Measurements from ENCODE around the gene BTNL9.
"Not testable (repeated sequence)": the region's sequence is repeated elsewhere in the genome, so short reads cannot be mapped to it uniquely, and the experiment has no call there.

Gene BTNL9

DNA sequence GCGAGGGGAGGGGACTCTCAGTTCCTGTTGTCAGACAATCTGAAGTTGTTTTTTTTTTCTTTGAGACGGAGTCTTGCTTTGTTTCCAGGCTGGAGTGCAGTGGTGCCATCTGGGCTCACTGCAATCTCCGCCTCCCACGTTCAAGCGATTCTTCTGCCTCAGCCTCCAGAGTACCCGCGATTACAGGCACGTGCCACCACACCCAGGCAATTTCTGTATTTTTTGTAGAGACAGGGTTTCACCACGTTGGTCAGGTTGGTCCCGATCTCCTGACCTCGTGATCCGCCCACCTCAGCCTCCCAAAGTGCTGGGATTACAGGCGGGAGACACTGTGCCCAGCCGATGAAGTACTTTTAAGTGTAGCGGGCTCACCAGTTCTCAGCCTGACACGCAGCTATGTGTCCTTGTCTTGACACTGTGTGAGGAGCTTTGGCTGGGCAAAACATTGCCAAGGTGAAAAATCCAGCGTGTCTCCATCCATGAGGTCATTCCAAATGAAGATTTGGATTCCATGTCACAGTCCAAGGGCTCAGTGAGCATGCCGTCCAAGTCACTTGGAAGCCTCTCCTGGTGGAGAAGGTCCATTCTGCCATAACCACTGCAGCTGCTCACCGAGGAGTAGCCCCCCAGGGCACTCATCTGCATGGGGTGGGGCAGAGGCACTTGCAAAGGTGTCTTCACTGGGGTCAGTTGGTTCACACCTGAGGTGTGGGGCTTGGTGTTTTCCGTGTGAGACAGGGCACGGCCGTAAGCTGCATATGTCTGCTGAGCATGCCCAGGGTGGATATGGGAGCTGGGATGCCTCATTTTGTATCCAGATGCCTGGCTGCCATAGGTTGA lies 58.9 kb downstream of the BTNL9 start:
- no peaks in the 10 kb centered on the region for H4K20me1 ChIP-seq (ENCODE audit: control insufficient read depth, insufficient read depth, low read depth, low read length)
- no peaks in the 10 kb centered on the region for H3K9me2 ChIP-seq (replicated peaks; ENCODE audit: control insufficient read depth, low read length)
- no peaks in the 10 kb centered on the region for H3K36me3 ChIP-seq (ENCODE audit: control insufficient read depth, low read length)
- H3K4me3 ChIP-seq (ENCODE audit: low read length): no peak overlapping the region
- TF ChIP-seq, protein P1, sequence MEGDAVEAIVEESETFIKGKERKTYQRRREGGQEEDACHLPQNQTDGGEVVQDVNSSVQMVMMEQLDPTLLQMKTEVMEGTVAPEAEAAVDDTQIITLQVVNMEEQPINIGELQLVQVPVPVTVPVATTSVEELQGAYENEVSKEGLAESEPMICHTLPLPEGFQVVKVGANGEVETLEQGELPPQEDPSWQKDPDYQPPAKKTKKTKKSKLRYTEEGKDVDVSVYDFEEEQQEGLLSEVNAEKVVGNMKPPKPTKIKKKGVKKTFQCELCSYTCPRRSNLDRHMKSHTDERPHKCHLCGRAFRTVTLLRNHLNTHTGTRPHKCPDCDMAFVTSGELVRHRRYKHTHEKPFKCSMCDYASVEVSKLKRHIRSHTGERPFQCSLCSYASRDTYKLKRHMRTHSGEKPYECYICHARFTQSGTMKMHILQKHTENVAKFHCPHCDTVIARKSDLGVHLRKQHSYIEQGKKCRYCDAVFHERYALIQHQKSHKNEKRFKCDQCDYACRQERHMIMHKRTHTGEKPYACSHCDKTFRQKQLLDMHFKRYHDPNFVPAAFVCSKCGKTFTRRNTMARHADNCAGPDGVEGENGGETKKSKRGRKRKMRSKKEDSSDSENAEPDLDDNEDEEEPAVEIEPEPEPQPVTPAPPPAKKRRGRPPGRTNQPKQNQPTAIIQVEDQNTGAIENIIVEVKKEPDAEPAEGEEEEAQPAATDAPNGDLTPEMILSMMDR (IDR thresholded peaks at IDR 0.05; ENCODE audit: low read depth, low read length, poor library complexity, severe bottlenecking): no peak
- TF ChIP-seq EZH2phosphoT487 (IDR thresholded peaks at IDR 0.05; ENCODE audit: borderline replicate concordance, low read length): no peak
- H3K27me3 ChIP-seq (ENCODE audit: control insufficient read depth, low read length): peaks cover 12% of the 10 kb centered on the region
- no peaks in the 10 kb centered on the region for H3K4me1 ChIP-seq (ENCODE audit: control insufficient read depth, low read length)
- H3F3A ChIP-seq (ENCODE audit: control insufficient read depth, insufficient read depth): no peaks in the 10 kb centered on the region
- H3K79me2 ChIP-seq (ENCODE audit: control insufficient read depth, low read length): no peaks in the 10 kb centered on the region
- H3K9me3 ChIP-seq (ENCODE audit: control insufficient read depth, insufficient read depth, low read length): no peaks in the 10 kb centered on the region
- no peak overlapping the region for H3K27ac ChIP-seq (ENCODE audit: low read depth, low read length)
- no peak overlapping the region for H3K4me2 ChIP-seq (ENCODE audit: low read length)

DNA sequence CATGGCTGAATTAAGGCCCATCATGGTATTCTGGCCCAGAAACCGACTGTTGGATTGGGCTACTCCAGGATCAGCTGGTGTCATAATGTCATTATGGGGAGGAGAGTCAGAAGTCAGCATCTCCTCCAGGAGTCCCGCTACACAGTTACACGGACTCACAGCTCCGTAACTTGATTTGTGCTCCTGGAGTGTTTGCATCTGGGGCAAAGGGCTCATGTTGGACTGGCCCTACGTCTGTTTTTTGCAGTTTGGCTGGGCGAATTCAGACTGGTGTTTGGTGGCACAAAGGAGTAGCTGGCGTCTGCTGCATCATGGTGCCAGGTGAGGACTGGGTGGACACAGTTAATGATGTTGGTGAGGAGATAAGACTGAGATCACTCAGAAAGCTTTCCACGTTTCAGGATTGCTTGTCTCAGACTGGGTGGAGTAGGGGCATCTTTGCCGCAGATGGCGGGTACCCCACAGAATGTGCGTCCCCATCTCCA lies 59.6 kb downstream of the BTNL9 start:
- Histone ChIP-seq H3F3A (ENCODE audit: control insufficient read depth, insufficient read depth) (no peaks in the 10 kb centered on the region), H3K79me2 (ENCODE audit: control insufficient read depth, low read length) (no peaks in the 10 kb centered on the region), H4K20me1 (ENCODE audit: control insufficient read depth, insufficient read depth, low read depth, low read length) (no peaks in the 10 kb centered on the region), H3K4me3 (ENCODE audit: low read length) (no peak overlapping the region), H3K27me3 (ENCODE audit: control insufficient read depth, low read length) (peaks cover 12% of the 10 kb centered on the region), H3K27ac (ENCODE audit: low read depth, low read length) (no peak overlapping the region), H3K36me3 (ENCODE audit: control insufficient read depth, low read length) (no peaks in the 10 kb centered on the region), H3K4me1 (ENCODE audit: control insufficient read depth, low read length) (no peaks in the 10 kb centered on the region), H3K9me2 (replicated peaks; ENCODE audit: control insufficient read depth, low read length) (no peaks in the 10 kb centered on the region), H3K4me2 (ENCODE audit: low read length) (no peak overlapping the region), H3K9me3 (ENCODE audit: control insufficient read depth, insufficient read depth, low read length) (no peaks in the 10 kb centered on the region)
- TF ChIP-seq, protein P1 (IDR thresholded peaks at IDR 0.05; ENCODE audit: low read depth, low read length, poor library complexity, severe bottlenecking): no peak
- no peak for TF ChIP-seq EZH2phosphoT487 (IDR thresholded peaks at IDR 0.05; ENCODE audit: borderline replicate concordance, low read length)

DNA sequence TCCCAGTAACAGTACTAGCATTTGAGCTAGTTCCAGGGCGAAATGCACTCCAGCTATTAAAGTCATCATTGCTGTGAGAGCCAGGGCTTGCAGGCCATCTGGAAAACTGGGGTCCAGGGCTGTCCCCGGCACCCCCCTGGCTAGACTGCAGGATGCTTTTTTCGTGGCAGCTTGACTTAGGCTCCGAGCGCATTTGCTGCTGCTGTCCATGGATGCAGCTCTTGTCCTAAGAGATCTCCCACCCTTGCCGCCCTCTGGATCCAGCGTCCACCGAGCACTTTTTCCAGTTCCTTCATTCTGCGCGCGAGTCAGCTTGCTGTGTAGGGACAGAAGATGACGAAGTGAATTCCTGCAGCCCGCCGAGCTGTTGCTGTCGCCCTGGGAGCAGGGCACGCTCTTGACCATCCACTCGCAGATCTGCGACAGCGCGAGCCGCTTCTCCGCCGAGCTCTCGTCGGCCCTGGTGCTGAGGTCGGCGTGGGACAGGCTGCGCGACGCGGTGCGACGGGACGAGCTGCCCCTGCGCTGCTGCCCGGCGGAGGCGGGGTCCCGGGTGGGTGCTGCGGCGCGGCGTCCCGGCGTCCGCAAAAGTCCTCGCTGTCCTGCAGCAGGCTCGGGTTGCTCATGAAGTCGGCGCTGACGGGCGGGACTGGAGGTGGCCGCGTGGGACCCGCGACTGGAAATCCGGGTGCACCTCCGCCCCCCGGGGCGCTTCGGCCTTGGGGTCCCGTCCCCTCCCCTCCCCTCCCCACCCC lies 60.2 kb downstream of the BTNL9 start:
- H4K20me1 ChIP-seq (ENCODE audit: control insufficient read depth, insufficient read depth, low read depth, low read length): no peaks in the 10 kb centered on the region
- H3K4me2 ChIP-seq (ENCODE audit: low read length): no peak overlapping the region
- H3K27ac ChIP-seq (ENCODE audit: low read depth, low read length): no peak overlapping the region

DNA sequence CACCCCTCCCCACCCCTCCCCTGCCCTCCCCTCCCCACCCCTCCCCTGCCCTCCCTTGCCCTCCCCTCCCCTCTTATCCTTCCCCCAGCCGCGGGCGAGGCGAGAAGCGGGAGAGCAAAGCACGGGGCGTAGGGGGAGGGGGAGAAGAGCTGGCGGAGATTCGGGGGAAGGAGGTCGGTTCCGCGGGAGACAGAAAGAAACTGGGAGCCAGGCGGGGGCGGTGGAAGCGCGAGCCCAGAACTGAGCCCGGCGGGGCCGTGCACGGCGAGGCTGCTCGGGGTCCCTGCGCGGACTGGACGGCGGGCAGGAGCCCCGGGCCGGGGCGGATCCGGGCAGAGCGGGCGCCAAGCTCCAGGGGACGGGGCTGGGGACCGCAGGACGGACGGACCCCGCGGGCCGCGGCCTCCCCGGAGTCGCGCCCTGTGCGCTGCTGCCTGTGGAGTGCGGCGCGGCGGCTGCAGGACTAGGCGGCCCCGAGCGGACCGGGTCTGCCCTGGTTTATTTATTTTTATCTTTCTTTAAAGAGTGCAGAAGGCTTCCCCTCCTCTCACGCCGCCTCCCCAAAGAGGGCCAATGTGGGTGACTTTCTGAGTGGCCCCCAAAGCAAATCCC lies 61.1 kb downstream of the BTNL9 start:
- not testable (repeated sequence) for H3K4me3 ChIP-seq (ENCODE audit: low read length); H3K9me3 ChIP-seq (ENCODE audit: control insufficient read depth, insufficient read depth, low read length); H4K20me1 ChIP-seq (ENCODE audit: control insufficient read depth, insufficient read depth, low read depth, low read length); H3K79me2 ChIP-seq (ENCODE audit: control insufficient read depth, low read length); H3K36me3 ChIP-seq (ENCODE audit: control insufficient read depth, low read length); H3F3A ChIP-seq (ENCODE audit: control insufficient read depth, insufficient read depth); H3K9me2 ChIP-seq (replicated peaks; ENCODE audit: control insufficient read depth, low read length); H3K4me1 ChIP-seq (ENCODE audit: control insufficient read depth, low read length); H3K4me2 ChIP-seq (ENCODE audit: low read length); H3K27ac ChIP-seq (ENCODE audit: low read depth, low read length)
- H3K27me3 ChIP-seq (ENCODE audit: control insufficient read depth, low read length): peaks cover 12% of the 10 kb centered on the region

More for the DNA sequence above, 60.2 kb downstream of the BTNL9 start:
- H3K4me3 ChIP-seq (ENCODE audit: low read length): no peak overlapping the region
- peaks cover 12% of the 10 kb centered on the region for H3K27me3 ChIP-seq (ENCODE audit: control insufficient read depth, low read length)
- H3K9me2 ChIP-seq (replicated peaks; ENCODE audit: control insufficient read depth, low read length): no peaks in the 10 kb centered on the region
- no peaks in the 10 kb centered on the region for H3K79me2 ChIP-seq (ENCODE audit: control insufficient read depth, low read length)
- H3K9me3 ChIP-seq (ENCODE audit: control insufficient read depth, insufficient read depth, low read length): no peaks in the 10 kb centered on the region
- no peaks in the 10 kb centered on the region for H3F3A ChIP-seq (ENCODE audit: control insufficient read depth, insufficient read depth)
- H3K36me3 ChIP-seq (ENCODE audit: control insufficient read depth, low read length): no peaks in the 10 kb centered on the region
- H3K4me1 ChIP-seq (ENCODE audit: control insufficient read depth, low read length): peaks cover under 1% of the 10 kb centered on the region; the same call in 1 of the 2 replicates
- TF ChIP-seq EZH2phosphoT487 (IDR thresholded peaks at IDR 0.05; ENCODE audit: borderline replicate concordance, low read length): no peak
- TF ChIP-seq, protein P1 (IDR thresholded peaks at IDR 0.05; ENCODE audit: low read depth, low read length, poor library complexity, severe bottlenecking): no peak

DNA sequence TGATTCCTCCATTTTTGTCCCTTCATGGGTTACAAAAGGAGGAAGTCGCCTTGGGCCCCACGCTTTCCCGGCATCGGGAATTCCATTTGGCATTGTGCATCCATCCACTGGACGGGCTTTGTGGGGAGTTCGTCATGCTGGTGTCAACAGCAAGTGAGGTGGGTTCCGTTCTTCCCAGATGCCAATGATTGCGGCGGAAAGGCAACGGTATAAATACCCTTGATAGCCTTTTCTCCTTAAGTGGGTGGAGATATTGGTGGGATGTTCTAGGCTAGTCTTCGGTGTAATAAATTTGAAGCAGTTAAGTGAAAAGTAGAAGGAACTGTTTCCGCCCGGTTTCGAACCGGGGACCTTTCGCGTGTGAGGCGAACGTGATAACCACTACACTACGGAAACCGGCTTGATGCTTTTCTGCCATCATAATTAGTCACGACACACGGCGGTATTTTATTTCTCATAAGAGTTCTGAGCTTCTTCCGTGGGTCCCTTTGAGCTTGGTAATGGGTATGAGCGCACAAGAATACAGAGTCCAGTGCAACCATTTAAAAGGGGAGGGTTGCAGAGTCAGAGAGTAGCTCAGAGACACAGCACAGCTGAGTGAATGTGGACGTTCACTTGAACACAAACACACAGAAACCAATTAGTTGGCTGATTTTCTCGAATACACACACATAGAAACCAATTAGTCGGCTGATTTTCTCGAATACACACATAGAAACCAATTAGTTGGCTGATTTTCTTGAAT lies 62.0 kb downstream of the BTNL9 start:
- not testable (repeated sequence) for H3K36me3 ChIP-seq (ENCODE audit: control insufficient read depth, low read length); H3K4me2 ChIP-seq (ENCODE audit: low read length); H3F3A ChIP-seq (ENCODE audit: control insufficient read depth, insufficient read depth); H4K20me1 ChIP-seq (ENCODE audit: control insufficient read depth, insufficient read depth, low read depth, low read length); H3K4me1 ChIP-seq (ENCODE audit: control insufficient read depth, low read length); H3K9me3 ChIP-seq (ENCODE audit: control insufficient read depth, insufficient read depth, low read length); H3K9me2 ChIP-seq (replicated peaks; ENCODE audit: control insufficient read depth, low read length); H3K27ac ChIP-seq (ENCODE audit: low read depth, low read length); H3K79me2 ChIP-seq (ENCODE audit: control insufficient read depth, low read length); H3K4me3 ChIP-seq (ENCODE audit: low read length)
- H3K27me3 ChIP-seq (ENCODE audit: control insufficient read depth, low read length): peaks cover 12% of the 10 kb centered on the region

All from DOHH2 (cell line).